Nephron progenitor cell (in vitro differentiated cells): Measurements from ENCODE around the gene XPO4.
"Not testable (repeated sequence)": the region's sequence is repeated elsewhere in the genome, so short reads cannot be mapped to it uniquely, and the experiment has no call there.

Experiments used
- DNase-seq: peaks from one replicate; pipeline ENCODE4 v3.0.0; 2021
- H3K27ac Mint-ChIP-seq: 2 replicates; pipeline ENCODE4 v1.8.0; 2021; ENCODE audit warnings: mild to moderate bottlenecking, moderate library complexity, mixed read lengths
- H3K27me3 Mint-ChIP-seq: 2 replicates; pipeline ENCODE4 v1.8.0; 2021; ENCODE audit warnings: mild to moderate bottlenecking, low read depth, mixed read lengths; ENCODE audit not compliant: poor library complexity
- H3K36me3 Mint-ChIP-seq: 2 replicates; pipeline ENCODE4 v1.8.0; 2021; ENCODE audit warnings: low read depth, mixed read lengths
- H3K4me1 Mint-ChIP-seq: 2 replicates; pipeline ENCODE4 v1.8.0; 2021; ENCODE audit warnings: mixed read lengths
- H3K4me3 Mint-ChIP-seq: 2 replicates; pipeline ENCODE4 v1.8.0; 2021; ENCODE audit warnings: mild to moderate bottlenecking, moderate library complexity, mixed read lengths
- H3K9me3 Mint-ChIP-seq: 2 replicates; pipeline ENCODE4 v1.8.0; 2021; ENCODE audit warnings: mild to moderate bottlenecking, moderate library complexity, mixed read lengths
- TF ChIP-seq, protein P1 (sequence below): fragments of 200-600 bp; sonication (generic); IDR thresholded peaks from 2 replicates; pipeline ENCODE4 v1.5.0; 2021; ENCODE audit warnings: antibody characterized with exemption

The XPO4 gene

GRCh38 chr13:20760872-20761271 lies 141.7 kb downstream of the XPO4 start:
- no peaks in the 10 kb centered on the region for H3K4me1 Mint-ChIP-seq
- peaks cover 37% of the 10 kb centered on the region for H3K36me3 Mint-ChIP-seq
- no peak overlapping the region for H3K27ac Mint-ChIP-seq
- DNase-seq, result no peak
- no peak overlapping the region for H3K4me3 Mint-ChIP-seq
- H3K27me3 Mint-ChIP-seq, result peaks cover 6% of the 10 kb centered on the region
- TF ChIP-seq, protein P1, sequence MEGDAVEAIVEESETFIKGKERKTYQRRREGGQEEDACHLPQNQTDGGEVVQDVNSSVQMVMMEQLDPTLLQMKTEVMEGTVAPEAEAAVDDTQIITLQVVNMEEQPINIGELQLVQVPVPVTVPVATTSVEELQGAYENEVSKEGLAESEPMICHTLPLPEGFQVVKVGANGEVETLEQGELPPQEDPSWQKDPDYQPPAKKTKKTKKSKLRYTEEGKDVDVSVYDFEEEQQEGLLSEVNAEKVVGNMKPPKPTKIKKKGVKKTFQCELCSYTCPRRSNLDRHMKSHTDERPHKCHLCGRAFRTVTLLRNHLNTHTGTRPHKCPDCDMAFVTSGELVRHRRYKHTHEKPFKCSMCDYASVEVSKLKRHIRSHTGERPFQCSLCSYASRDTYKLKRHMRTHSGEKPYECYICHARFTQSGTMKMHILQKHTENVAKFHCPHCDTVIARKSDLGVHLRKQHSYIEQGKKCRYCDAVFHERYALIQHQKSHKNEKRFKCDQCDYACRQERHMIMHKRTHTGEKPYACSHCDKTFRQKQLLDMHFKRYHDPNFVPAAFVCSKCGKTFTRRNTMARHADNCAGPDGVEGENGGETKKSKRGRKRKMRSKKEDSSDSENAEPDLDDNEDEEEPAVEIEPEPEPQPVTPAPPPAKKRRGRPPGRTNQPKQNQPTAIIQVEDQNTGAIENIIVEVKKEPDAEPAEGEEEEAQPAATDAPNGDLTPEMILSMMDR, result no peak
- H3K9me3 Mint-ChIP-seq, result peaks cover 44% of the 10 kb centered on the region

GRCh38 chr13:20754009-20754408 lies 148.5 kb downstream of the XPO4 start:
- no peak overlapping the region for H3K27ac Mint-ChIP-seq

DNA sequence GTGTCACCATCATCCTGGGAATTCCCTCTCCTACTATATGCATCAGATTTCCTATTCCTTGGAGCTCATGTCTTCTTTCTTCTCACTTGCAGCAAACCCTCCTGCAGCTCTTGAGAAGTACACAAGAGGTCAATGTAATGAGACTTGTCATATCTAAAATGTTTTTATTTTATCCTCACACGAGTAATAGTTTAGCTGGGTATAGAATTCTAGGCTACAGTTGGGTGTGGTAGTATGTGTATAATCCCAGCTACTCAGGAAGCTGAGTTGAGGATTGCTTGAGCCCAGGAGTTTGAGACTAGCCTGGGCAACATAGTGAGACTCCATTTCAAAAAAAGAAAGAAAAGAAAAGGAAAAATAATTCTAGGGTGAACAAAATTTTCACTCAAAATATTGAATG lies 153.2 kb downstream of the XPO4 start:
- H3K27me3 Mint-ChIP-seq, result no peaks in the 10 kb centered on the region
- DNase-seq, result no peak
- H3K9me3 Mint-ChIP-seq, result peaks cover 90% of the 10 kb centered on the region
- H3K36me3 Mint-ChIP-seq, result peaks cover 69% of the 10 kb centered on the region
- no peak overlapping the region for H3K27ac Mint-ChIP-seq
- H3K4me3 Mint-ChIP-seq, result no peak overlapping the region
- TF ChIP-seq, protein P1, result no peak
- H3K4me1 Mint-ChIP-seq, result no peaks in the 10 kb centered on the region

More at GRCh38 chr13:20754009-20754408, 148.5 kb downstream of the XPO4 start:
- DNase-seq, result no peak
- peaks cover 100% of the 10 kb centered on the region for H3K9me3 Mint-ChIP-seq
- H3K4me3 Mint-ChIP-seq, result no peak overlapping the region
- no peaks in the 10 kb centered on the region for H3K4me1 Mint-ChIP-seq
- TF ChIP-seq, protein P1, result no peak
- peaks cover 3% of the 10 kb centered on the region for H3K27me3 Mint-ChIP-seq
- H3K36me3 Mint-ChIP-seq, result peaks cover 80% of the 10 kb centered on the region

- not testable (repeated sequence) for DNase-seq, H3K27ac Mint-ChIP-seq, H3K4me3 Mint-ChIP-seq, H3K27me3 Mint-ChIP-seq, H3K4me1 Mint-ChIP-seq
- H3K36me3 Mint-ChIP-seq, result peaks cover 68% of the 10 kb centered on the region
- peaks cover 56% of the 10 kb centered on the region for H3K9me3 Mint-ChIP-seq
Observed at GRCh38 chr13:20743830-20744404, 158.6 kb downstream of the XPO4 start.

DNA sequence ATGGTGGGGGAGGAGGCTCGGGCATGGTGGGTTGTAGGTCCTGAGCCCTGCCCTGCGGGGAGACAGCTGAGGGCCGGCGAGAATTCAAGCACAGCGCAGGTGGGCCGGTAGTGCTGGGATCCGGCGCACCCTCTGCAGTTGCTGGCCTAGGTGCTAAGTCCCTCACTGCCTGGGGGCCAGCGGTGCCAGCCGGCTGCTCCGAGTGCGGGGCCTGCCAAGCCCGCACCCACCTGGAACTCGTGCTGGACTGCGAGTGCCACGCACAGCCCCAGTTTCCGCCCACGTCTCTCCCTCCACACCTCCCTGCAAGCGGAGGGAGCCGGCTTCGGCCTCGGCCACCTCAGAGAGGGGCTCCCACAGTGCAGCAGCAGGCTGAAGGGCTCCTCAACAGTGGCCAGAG lies 162.5 kb downstream of the XPO4 start:
- H3K4me1 Mint-ChIP-seq, result no peaks in the 10 kb centered on the region
- peaks cover 57% of the 10 kb centered on the region for H3K36me3 Mint-ChIP-seq
- TF ChIP-seq, protein P1, result no peak
- H3K4me3 Mint-ChIP-seq, result no peak overlapping the region
- no peak overlapping the region for H3K27ac Mint-ChIP-seq
- DNase-seq, result no peak
- H3K27me3 Mint-ChIP-seq, result peaks cover 3% of the 10 kb centered on the region
- H3K9me3 Mint-ChIP-seq, result peaks cover 32% of the 10 kb centered on the region

DNA sequence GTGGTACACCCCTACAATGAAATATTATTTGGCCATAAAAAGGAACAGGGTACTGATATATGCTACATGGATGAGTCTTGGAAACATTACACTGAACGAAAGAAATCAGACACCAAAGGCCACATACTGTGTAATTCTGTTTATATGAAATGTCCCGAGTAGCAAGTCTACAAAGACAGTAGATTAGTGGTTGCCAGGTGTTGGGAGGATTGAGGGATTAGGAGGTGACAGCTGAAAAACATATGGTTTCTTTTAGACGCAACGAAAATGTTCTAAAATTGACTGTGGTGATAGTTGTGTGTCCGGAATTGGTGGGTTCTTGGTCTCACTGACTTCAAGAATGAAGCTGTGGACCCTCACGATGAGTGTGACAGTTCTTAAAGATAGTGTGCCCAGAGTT lies 163.9 kb downstream of the XPO4 start:
- TF ChIP-seq, protein P1, result no peak
- Mint-ChIP-seq H3K27ac (no peak overlapping the region), H3K9me3 (peaks cover 19% of the 10 kb centered on the region), H3K4me3 (no peak overlapping the region), H3K27me3 (peaks cover 5% of the 10 kb centered on the region), H3K36me3 (peaks cover 49% of the 10 kb centered on the region), H3K4me1 (no peaks in the 10 kb centered on the region)
- no peak for DNase-seq
